ENCODE measurements around the gene ZNF235. TPM values are rescaled to one million over a fixed set of nuclear protein-coding genes. Genes with fewer than 3 reads are reported as not detected.
"Not testable (repeated sequence)": the region's sequence is repeated elsewhere in the genome, so short reads cannot be mapped to it uniquely, and the experiment has no call there.

Gene ZNF235
- polyA plus RNA-seq, 3 donors = 0.93 to 1.7 (median 1.1) TPM

DNA sequence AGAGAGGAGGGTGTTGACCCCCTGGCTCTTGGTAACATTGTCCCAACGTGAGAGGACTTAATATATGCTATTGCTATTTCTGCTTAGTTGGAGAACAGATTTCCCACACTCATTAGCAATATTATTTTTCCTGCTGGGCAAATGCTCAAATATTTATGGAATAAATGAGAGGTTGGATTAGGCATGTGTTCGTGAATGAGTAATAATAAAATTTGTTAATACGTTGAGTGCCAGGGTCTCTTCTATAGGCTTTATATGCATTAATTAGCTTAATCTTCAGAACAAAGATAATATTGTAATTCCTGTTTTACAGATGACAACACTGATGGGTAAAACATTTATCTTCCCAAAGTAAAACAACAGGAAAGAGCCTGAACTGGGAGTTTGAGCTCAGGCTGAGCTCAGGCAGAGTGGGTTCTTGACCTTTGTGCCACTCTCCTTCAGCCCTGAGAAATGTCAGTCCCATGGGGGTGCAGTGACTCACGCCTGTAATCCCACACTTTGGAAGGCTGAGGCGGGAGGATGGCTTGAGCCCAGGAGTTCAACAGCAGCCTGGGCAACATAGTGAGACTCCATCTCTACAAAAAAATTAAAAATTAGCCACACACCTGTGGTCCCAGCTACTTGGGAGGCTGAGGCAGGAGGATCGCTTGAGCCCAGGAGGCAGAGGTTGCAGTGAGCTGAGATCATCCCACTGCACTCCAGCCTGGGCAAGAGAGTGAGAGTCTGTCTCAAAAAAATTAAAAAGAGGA lies 44.0 kb downstream of the ZNF235 start:
- no peak overlapping the region for H3K27ac ChIP-seq (ENCODE audit: low read depth, low read length)

DNA sequence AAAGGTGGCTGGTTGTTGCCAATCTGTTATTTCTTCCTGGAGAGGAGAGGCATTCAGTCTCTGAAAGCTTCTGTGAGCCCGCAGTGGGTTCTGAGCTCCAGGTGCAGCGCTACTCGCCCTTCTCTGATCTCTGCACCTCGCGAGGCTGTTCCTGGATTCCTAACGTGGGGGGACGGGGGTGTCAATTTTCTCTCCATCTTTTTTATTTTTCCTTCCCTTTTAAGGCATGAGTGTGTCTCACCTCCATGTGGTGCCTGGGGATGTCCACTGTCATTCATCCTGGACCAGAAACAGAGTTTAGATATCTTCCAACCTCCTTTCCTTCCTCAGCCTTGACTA lies 44.5 kb downstream of the ZNF235 start:
- WGBS, 3 donors = 3 to 20% (median 16%) methylated on average over 7 of the region's 7 CpGs
- H3K27ac ChIP-seq (ENCODE audit: low read depth, low read length) = no peak overlapping the region

More for the DNA sequence above, 44.0 kb downstream of the ZNF235 start:
- WGBS, 3 donors = 63 to 67% (median 64%) methylated on average over 6 of the region's 6 CpGs

DNA sequence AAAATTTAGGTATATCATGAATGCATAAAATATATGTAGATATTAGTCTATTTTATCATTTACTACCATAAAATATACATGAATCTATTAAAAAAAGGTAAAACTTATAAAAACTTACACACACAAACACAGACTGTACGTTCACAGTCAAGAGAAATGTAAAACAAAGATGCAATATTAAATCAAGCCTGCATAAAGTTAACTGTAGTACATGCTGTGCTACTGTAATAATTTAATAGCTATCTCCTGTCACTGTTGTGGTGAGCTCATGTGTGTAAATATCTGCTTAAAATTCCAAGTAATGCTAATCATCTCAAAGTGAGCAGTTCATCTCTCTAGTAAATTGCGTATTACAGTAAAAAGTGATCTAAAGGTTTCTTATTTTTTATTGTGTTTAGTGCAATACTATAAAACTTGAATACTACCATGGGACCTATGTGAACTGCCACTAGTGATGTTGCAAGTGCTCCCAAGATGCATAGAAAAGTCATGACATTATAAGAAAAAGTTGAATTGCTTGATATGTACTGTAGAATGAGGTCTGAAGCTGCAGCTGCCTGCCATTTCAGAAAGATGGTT lies 45.9 kb downstream of the ZNF235 start:
- H3K27ac ChIP-seq (ENCODE audit: low read depth, low read length) = no peak overlapping the region
- WGBS, 3 donors = 90 to 95% (median 91%) methylated on average over 2 of the region's 2 CpGs

DNA sequence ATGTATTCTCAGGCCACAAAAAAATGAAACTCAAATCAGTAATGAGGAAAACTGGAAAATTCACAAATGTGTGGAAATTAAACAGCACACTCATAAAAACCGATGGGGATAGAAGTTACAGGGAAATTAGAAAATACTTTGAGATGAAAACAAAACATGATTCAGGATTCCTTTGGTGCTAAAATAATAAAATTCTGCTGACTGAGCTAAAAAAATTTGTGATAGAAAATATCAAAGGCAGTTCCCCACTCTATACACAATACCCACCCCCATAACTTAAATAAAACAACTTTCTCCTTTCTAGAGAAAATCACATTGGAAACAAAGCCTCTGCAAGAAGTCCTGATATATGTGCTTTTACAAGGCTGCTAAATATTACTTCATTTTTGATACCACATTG lies 46.7 kb downstream of the ZNF235 start:
- 97 to 100% (median 98%) methylated on average over 1 of the region's 1 CpG for whole genome bisulfite sequencing, 3 donors
- no peak overlapping the region for H3K27ac ChIP-seq (ENCODE audit: low read depth, low read length)

DNA sequence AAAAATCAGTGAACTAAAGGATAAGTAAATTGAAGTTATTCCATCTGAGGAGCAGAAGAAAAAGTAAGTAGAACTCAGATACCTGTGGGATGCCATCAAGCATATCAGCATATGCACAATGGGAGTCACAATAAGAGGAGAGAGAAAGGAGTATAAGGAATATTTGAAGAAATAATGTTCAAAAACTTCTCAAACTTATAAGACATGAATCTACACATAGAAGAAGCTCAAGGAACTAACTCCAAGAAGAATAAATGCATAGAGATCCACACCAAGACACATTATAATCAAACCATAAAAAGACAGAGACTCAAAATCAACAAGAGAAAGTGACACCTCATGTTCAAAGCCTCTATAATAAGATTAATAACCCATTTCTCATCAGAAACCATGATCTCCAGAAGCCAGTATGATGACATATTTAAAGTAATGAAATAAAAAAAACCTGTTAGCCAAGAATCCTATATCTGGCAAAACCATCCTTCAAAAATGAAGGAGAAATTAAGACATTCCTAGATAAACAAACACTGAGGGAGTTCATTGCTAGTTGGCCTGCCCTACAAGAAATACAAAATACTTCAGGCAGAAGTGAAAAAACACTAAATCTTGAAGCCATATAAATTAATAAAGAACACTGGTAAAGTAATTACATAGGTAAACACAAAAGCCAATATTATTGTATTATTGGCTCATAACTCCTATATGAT lies 49.0 kb downstream of the ZNF235 start:
- no peak overlapping the region for H3K27ac ChIP-seq (ENCODE audit: low read depth, low read length)

DNA sequence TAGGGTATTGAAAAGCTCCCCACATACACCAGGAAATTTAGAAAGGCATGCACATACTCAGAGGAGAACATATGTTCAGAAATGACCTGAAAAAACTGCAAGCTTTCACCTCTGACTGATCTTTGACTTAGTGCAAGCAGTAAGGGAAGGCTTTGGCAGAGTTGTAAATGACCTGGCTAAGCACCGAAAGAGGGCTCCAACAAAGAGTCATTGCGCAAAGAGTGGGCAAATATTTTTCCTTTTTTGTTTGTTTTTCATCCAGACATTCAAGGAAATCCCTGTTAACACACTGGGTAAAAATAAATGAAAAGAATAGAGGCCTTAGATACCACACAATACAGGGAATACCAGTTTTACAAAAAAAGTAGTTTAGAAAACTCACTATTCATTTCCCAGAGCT lies 50.3 kb downstream of the ZNF235 start:
- 94 to 98% (median 97%) methylated on average over 2 of the region's 2 CpGs for WGBS, 3 donors
- no peak overlapping the region for H3K27ac ChIP-seq (ENCODE audit: low read depth, low read length)

DNA sequence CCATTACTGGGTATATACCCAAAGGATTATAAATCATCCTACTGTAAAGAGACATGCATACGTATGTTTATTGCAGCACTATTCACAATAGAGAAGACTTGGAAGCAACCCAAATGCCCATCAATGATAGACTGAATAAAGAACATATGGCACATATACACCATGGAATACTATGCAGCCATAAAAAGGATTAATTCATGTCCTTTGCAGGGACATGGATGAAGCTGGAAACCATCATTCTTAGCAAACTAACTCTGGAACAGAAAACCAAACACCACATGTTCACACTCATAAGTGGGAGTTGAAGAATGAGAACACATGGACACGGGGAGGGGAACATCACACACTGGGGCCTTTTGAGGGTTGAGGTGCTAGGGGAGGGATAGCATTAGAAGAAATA lies 51.4 kb downstream of the ZNF235 start:
- H3K27ac ChIP-seq (ENCODE audit: low read depth, low read length) = not testable (repeated sequence)
- 91 to 98% (median 97%) methylated on average over 2 of the region's 2 CpGs for WGBS, 3 donors

DNA sequence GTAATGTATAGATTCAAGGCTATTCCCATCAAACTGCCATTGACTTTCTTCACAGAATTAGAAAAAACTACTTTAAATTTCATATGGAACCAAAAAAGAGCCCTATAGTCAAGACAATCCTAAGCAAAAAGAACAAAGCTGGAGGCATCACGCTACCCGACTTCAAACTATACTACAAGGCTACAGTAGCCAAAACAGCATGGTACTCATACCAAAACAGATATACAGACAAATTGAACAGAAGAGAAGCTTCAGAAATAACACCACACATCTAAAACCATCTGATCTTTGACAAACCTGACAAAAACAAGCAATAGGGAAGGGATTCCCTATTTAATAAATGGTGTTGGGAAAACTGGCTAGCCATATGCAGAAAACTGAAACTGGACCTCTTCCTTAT lies 52.5 kb downstream of the ZNF235 start:
- not testable (repeated sequence) for H3K27ac ChIP-seq (ENCODE audit: low read depth, low read length)
- 94 to 98% (median 97%) methylated on average over 2 of the region's 2 CpGs for WGBS, 3 donors

DNA sequence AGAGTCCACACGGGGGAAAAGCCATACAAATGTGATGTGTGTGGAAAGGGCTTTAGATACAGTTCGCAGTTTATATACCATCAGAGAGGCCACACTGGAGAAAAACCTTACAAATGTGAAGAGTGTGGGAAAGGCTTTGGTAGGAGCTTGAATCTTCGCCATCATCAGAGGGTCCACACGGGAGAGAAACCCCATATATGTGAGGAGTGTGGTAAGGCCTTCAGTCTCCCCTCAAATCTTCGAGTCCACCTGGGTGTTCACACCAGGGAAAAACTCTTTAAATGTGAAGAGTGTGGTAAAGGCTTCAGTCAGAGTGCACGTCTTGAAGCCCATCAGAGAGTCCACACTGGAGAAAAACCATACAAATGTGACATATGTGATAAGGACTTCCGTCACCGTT lies 68.4 kb downstream of the ZNF235 start:
- H3K27ac ChIP-seq (ENCODE audit: low read depth, low read length) = no peak overlapping the region
- WGBS, 3 donors = 96 to 98% (median 97%) methylated on average over 8 of the region's 8 CpGs

Other genes starting within 250 kb of the ZNF235 start
- under 1 TPM; 0.16 to 0.90 (median 0.35) TPM for gene ZNF284, start 232.9 kb downstream of the ZNF235 start, polyA plus RNA-seq
- gene ZNF224, start 210.7 kb downstream of the ZNF235 start, polyA plus RNA-seq = 1 to 10 TPM; 8.1 to 8.3 (median 8.3) TPM
- 1 to 10 TPM in 2 of 3 donors, under 1 TPM in 1; 0.93 to 1.3 (median 1.1) TPM for gene ZNF225, start 191.6 kb downstream of the ZNF235 start, polyA plus RNA-seq
- 1 to 10 TPM; 1.5 to 2.6 (median 2.2) TPM for gene ZNF234, start 163.5 kb downstream of the ZNF235 start, polyA plus RNA-seq
- gene ZNF226, start 139.9 kb downstream of the ZNF235 start, polyA plus RNA-seq = 10 to 100 TPM in 1 of 3 donors, 1 to 10 TPM in 2; 5.3 to 15.2 (median 8.4) TPM
- gene ZNF227, start 92.5 kb downstream of the ZNF235 start, polyA plus RNA-seq = 1 to 10 TPM; 3.2 to 4.6 (median 3.3) TPM
- gene ZNF233, start 45.1 kb downstream of the ZNF235 start, polyA plus RNA-seq = under 1 TPM in 1 of 3 donors, not detected in 2; 0.97 TPM
- 1 to 10 TPM in 2 of 3 donors, under 1 TPM in 1; 0.86 to 1.5 (median 1.4) TPM for gene ZNF112, start 51.7 kb upstream of the ZNF235 start, polyA plus RNA-seq
- gene ZNF285, start 96.6 kb upstream of the ZNF235 start, polyA plus RNA-seq = 1 to 10 TPM in 1 of 3 donors, under 1 TPM in 2; 0.64 to 1.4 (median 0.67) TPM
- 1 to 10 TPM; 1.1 to 1.6 (median 1.3) TPM for gene ZNF229, start 143.4 kb upstream of the ZNF235 start, polyA plus RNA-seq
- gene ZNF180, start 195.5 kb upstream of the ZNF235 start, polyA plus RNA-seq = 1 to 10 TPM; 2.4 to 5.2 (median 2.8) TPM
- gene CEACAM20, start 224.7 kb upstream of the ZNF235 start, polyA plus RNA-seq = not detected

Data from adipose tissue (tissue), 3 donors.